Activated CD4-positive, alpha-beta T cell treated with anti-CD3 and anti-CD28 coated beads for 48 hours (primary cell): ENCODE measurements around the gene SELENON.

Source experiments
- DNase-seq: peaks from one replicate; pipeline ENCODE4 v3.0.0-alpha.2; 2020

The SELENON gene, protein sequence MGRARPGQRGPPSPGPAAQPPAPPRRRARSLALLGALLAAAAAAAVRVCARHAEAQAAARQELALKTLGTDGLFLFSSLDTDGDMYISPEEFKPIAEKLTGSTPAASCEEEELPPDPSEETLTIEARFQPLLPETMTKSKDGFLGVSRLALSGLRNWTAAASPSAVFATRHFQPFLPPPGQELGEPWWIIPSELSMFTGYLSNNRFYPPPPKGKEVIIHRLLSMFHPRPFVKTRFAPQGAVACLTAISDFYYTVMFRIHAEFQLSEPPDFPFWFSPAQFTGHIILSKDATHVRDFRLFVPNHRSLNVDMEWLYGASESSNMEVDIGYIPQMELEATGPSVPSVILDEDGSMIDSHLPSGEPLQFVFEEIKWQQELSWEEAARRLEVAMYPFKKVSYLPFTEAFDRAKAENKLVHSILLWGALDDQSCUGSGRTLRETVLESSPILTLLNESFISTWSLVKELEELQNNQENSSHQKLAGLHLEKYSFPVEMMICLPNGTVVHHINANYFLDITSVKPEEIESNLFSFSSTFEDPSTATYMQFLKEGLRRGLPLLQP

DNA sequence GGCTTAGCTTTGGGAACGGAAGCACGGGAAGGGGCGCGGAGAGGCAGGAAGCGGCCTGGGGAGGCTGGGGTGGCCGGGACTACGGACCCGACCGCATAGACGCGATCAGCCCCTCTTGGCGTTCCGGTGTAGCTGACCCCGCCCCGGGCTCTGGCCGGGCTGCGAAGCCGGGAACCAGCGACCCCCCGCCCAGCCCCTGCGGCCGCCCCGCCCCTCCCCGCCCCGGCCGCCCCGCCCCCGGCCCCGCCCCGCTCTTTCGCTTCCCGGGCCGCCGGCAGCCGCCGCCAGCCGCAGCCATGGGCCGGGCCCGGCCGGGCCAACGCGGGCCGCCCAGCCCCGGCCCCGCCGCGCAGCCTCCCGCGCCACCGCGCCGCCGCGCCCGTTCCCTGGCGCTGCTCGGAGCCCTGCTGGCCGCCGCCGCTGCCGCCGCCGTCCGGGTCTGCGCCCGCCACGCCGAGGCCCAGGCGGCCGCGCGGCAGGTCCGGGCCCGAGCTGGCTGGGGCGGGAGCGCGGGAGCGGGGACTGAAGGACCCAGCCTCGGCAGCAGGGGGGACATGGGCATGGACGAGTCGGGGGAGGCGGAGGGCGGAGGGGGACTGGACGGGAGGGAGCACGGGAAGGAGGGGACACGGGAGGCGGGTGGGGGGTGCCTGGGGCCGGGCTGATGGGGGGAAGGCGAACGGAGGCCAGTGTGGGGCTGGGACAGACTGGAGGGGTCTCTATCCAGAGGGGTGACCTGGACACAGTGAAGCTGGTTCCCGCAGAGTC is at the start of gene SELENON:
TSS of gene SELENON (plus strand) at position 259 of the 768 bp plus-strand sequence. CDS start at position 297, 38 bp downstream.
- DNase-seq, result peak; percentile 32

DNA sequence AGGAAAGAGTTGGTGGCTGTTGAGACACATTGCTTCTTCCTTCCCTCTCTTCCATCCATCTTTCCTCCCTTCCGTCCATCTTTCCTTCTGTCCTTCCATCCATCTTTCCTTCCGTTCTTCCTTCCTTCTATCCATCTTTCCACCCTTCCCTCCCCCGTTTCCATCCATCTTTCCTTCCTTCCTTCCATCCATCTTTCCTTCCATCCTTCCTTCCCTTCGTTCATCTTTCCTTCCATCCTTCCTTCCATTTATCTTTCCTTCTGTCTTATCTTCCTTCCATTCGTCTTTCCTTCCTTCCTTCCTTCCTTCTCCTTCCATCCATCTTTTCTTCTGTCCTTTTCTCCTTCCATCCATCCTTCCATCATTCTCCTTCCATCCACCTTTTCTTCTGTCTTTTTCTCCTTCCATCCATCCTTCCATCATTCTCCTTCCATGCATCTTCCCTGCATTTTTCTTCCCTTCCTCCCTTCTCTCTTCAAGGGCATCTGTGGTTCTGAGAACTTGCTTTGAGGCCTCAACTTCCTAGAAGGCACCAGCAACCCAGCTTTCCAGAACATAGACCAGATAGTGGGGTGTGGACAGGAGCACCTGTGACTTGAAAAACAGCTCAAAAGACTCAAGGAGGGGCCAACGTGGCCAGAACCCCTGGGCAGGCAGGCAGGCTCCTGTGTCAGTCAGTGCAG is 48.9 kb upstream of the SELENON start:
- no peak for DNase-seq

GRCh38 chr1:25754470-25755181 is 45.4 kb upstream of the SELENON start:
- DNase-seq, result peak; percentile 45

DNA sequence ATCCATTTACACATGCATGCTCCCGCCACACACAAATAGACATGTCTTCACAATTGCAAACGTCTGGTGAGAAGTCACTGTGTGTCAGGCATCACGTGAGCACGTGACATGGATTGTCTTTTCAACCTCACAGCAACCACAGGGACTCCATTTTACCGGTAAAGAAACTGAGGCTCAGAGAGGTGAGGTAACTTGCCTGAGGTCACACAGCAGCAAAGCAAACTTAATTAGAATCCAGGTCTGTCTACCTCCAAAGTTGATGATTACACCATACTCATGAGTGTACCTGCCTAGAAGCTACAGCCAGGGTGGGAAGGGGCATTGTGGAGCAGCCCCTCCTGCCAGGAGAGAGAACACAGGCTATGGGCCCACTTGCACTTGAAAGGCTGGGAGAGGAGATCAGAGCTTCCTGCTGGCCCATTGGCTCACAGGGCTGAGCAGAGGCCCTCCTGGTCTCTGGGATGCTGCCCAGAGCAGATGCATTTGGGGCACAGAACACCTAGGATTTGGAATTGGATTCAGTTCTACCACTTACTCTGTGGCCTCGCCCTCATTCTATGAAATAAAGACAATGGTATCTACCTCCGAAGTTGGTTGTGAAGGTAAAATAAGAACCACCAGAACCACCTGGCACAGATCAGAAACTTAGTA is 44.4 kb upstream of the SELENON start:
- DNase-seq, result no peak

- no peak for DNase-seq
These were observed 43.8 kb upstream of the SELENON start for GRCh38 chr1:25756215-25756614.

DNA sequence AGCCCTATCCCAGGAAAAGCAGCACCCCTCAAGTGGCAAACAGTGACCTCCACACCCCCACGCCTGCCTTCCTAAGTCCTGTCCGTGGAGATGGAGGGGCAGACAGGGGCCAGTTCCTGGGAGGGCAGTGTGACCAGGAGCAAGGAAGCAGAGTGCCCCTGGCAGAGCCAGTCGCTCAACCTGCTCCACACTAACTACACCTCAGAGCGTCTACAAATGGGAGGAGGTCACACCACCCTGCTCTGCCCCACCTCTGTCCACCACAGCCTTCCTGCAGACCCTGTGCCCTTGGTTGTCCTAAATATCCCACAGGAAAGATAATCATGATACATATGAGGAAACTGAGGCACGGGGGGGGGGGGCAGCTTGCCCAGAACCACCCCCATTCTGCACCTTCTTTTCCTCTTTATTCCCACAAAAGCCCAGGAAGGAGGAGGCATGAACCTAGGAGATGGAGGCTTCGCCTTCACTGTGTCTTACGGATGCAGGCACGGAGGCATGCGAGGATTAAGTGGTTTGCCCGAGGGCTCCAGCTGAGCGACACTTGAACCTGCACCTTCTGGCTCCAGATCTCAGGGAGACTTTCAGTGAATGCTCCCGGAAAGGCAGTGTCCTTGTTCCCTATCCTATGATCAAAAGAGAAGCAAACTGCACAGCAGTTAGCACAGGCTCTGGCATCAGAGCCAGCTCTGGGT is 42.7 kb upstream of the SELENON start:
- DNase-seq, result no peak

- no peak for DNase-seq
These were observed 42.2 kb upstream of the SELENON start for GRCh38 chr1:25757846-25758185.

DNA sequence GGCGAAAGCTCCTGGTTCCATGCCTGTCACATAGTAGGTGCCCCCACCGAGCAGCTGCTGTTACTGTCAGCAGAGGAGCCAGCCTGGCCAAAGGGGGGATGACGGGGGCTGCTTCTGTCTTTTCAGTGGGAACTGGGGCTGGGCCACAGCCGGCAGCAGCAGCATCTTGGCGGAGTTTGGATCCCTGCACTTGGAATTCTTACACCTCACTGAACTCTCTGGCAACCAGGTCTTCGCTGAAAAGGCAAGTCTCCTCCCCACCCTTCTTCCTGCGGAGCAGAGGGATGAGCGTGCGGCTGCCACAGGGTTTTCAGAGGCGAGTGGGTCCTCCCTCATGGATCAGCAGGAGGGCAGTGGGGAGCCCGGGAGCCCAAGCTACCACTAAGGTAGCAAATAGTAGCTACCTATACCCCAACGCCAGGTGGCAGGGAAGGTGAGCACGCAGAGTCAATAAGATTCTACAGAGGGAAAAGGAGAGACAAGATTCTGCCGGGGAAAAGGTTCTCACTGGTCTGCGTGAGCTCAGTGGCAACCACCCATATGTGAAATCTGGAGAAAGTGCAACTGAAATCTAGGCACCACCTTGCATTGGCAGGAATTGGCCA is 41.4 kb upstream of the SELENON start:
- no peak for DNase-seq

- DNase-seq, result no peak
These were observed 39.8 kb upstream of the SELENON start for GRCh38 chr1:25760122-25760719.

GRCh38 chr1:25760871-25761270 is 39.1 kb upstream of the SELENON start:
- no peak for DNase-seq

DNA sequence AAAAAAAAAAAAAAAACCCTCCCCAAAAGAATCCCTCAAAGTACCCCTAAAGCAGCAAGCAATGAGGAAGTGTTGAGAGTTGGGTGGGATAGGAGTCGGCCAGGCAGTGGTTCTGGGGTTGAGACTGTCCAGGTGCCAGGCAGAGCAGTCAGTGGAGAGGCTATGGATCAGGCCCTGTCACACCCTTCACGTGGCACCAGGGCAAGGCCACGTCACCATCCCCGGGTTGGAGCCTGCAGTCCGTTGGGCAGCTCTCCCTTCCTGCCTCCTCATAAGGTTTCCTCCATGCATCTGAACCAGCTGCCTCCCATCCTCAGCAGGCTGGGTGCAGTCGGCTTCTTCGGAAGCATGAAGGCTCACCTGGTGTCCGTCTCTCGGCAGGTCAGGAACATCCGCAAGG is 36.5 kb upstream of the SELENON start:
- DNase-seq, result no peak

DNA sequence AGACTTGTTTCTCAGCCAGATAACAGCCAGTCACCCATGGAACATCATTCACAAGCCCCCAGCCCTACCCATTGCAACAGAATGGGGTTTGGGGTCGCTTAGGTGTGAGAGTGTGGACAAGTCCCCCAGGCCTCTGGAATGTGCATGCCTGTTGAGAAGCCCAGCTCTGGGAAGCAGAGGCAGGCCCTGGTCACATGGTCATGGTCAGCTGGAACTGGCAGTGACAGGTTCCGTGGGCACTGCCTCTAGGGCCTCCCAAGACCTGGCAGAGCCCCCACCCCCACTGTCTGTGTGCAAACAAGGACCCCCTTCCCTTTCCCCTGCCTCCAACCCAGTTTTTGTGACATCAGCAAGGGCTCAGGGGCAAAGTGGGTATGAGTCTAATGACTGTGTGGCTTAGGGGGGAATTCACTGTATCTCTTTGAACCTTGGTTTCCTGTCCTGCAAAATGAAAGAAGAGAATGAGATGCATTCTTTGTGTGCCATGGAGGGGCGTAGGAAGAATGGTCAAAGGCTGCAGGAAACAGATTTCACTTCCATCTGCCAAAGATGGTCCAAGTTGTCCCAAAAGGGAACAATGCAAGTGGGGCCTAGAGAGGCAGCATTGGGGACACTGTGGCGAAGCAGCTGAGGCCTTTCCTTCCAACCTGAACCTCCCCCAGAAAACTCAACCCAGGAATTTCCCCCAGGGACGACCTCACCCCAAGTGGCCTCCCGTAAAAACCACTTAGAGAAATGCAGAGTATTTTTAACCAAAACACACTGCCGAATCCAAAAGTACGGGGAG is 34.7 kb upstream of the SELENON start:
- DNase-seq, result no peak

- no peak for DNase-seq
These were observed 33.9 kb upstream of the SELENON start for GRCh38 chr1:25765923-25766589.

- no peak for DNase-seq
These were observed 33.1 kb upstream of the SELENON start for GRCh38 chr1:25766721-25767436.

DNA sequence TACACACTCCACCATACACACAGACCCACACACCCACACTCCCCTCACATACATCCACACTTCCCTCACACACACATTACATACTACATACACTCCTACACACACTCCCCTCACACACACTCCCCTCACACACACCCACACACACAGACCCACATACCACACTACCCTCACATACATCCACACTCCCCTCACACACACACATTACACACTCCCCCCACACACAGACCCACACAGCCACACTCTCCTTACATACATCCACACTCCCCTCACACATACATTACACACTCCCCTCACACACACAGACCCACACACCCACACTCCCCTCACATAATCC is 32.6 kb upstream of the SELENON start:
- no peak for DNase-seq

- DNase-seq, result no peak
These were observed 31.0 kb upstream of the SELENON start for GRCh38 chr1:25768999-25769398.

DNA sequence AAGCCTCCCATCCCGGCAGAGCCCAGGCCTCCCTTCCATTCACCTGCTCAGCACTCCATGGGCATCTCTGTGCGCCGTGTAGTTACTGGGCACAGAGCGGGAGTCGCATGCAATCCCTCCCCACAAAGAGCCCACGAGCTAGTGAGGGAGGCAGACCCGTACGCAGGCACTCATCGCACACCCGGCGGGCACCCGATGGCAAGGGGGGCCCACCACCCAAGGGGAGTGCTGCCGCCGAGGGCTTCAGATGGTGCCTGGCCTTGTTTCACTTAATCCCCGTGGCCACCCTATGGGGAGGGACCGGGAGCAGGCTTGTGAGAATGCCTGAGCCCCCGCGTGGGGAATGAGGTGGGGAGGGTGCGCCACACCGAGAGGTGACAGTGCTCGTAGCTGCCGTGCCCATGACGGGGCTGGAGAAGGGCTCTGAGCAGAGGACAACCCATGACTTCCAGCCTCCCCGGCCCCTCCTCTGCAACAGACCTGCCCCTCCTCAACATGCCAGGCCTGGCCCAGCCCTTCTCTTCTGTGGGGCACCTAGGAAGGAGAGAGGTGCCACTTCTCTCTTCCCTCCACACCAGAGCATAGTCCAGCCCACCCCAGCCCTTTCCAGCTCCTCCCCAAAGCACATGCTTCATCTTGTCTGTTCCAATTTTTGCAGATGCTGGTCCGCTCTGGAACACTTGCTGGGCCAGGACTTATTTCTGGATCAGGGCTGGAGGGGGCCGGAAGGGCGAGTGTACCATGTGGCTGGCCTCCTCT is 30.2 kb upstream of the SELENON start:
- DNase-seq, result no peak
